ENCODE data around the gene DLG2.

DLG2 gene

DNA sequence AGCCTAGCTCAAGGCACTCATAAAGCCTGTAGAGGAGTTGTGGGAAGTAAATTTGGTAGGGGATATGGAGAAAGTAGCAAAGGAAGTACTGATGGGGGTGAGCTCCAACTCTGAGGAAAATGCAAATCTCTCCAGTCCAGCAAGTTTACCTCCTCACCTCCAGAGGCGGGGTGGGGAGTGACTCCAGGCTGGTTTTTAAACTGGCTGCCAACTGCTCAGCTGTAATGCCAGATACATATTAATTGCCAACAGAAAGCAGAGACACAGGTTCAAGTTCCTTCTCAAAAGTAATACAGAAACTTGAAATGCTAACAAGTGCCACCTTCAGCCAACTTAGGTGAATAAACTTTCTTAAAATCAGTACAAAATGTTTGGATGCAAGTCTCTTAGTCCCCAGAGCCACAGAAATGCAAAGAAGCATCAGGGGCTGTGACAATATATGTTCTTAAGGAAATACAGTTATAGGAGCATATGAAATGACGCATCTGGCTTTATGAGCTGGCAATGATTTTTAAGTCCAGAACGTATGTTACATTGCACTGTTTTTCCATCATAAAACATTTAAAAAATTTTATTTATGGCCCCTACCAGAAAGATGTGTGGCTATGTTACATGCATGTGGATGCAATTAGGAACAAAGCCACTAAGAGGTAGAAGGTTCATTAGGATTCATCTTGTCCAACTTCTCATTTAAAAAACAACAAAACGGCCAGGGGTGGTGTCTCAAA is 1904.6 kb downstream of the DLG2 start:
- in situ Hi-C loops (cut with MboI; ENCODE audit: low sequenced_read_pairs): no loop called here

DNA sequence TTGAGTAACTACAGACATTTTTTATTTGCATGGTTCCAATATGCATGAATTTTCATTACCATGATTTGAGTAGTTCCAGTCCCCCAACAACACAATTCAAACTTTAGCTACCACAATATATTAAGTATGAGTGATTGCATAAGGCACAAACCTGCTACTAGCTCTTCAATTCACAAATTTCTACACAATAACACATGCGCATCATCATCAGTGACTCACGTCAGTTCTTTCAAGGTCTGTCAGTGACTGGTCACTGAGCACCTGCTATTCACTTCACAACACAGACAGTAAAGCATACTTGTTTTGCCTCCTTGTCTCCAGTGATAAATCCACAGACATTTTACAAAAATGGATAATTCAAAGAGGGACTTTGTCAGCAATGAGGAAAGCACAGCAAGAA is 1905.9 kb downstream of the DLG2 start:
- in situ Hi-C loops (cut with MboI; ENCODE audit: low sequenced_read_pairs): no loop called here

DNA sequence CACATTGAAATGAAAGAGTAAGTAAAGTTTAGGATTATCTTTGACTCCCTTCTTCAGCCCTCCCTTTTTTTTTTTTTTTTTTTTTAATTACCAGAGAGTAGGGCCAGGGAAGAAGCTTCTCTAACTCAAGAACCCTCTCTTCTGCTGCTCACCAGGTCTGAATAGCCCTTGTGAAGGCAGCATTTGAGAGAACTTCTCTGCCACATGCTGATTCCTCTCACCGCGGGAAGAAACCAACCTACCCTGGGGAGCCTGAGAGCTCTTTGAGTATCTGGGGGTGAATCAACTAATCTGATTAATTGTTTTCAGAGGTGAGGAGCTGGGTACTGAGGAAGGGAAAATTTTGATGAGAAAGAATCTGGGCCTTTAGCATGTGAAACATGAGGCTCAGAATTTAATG is 1906.5 kb downstream of the DLG2 start:
- in situ Hi-C loops (cut with MboI; ENCODE audit: low sequenced_read_pairs): no loop called here

DNA sequence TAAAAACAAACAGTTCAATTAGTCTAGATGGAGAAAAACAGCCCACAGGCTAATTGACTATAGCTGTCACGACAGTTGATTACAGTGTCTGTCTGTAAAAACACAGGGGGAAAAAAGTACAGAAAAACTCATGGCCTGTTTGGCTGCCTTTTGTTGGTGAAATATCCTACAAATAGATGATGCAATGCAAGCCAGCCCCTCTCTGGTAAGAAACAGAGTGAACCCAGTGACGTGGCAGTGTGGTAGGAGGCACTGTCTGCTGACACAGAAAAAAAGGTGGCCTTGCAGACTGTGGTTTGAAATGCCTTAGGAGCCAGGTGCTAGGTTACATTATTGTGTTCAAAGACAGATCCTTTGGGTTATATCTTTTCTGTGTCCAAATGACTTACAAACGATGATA is 1909.6 kb downstream of the DLG2 start:
- in situ Hi-C loops (cut with MboI; ENCODE audit: low sequenced_read_pairs): no loop called here

DNA sequence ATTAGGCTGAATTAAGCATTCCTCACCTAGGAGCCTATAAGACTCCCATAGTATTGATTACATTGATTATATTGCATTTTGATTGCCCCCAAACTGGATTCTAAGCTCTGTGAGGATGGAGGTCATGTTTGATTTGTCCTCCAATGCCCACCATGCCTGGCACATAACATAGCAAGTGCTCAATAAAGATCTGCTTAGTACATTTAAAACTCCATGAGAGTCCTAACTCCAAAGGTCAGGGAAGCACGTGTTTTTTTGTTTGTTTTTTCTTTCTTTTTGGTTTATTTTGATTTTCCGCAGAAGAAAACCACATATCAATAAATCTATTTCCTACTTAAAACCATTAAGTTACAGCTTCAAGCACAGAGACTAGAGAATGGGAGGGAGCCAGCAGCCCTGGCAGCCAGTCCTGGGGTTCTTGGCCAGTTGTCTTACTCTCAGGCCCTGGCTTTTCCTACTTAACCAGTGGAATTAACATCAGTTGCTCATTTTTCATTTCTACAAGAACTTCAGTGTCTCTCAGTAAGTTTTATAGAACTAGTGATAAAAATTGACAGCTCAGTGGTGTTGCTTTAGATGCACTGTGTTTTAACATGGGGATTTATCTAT is 1911.1 kb downstream of the DLG2 start:
- in situ Hi-C loops (cut with MboI; ENCODE audit: low sequenced_read_pairs): no loop called here

DNA sequence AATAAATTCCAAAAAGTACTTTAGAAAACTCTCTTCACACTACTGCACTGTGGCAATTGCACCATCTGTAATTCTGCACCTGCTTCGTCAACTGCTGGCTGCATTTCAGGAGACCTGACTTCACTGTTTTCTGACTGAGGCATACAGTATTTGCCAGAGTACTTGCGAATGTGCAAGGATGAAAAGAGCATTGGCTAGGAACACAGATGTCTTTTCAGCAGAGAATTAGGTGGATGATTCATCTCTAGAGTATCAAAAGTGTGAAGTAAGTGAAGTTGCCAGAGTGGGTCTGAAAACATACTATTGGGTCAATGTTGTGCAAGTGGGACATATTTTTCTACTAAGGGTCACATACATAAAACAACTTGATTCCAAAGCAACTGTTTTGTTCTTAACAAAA is 1913.4 kb downstream of the DLG2 start:
- in situ Hi-C loops (cut with MboI; ENCODE audit: low sequenced_read_pairs): no loop called here

DNA sequence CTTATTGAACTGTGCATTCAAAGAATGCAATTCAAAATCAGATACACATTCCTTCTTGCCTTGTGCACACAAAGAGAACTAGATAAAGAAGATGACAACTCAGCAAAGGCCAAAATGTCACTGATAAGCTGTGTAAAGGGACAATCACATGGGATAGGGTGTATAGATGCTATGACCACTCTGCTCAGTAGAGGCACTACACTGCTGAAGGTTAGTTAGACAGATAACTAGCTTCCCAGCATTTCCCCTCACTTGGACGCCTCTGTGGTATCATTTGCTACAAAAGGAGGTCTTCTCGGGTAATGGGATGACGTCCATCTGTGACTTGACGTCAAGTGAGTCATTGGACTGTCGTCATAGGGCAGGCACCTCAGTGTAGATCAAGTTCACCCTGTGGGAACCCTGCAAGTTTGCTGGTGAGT is 1916.0 kb downstream of the DLG2 start:
- in situ Hi-C loops (cut with MboI; ENCODE audit: low sequenced_read_pairs): no loop called here

DNA sequence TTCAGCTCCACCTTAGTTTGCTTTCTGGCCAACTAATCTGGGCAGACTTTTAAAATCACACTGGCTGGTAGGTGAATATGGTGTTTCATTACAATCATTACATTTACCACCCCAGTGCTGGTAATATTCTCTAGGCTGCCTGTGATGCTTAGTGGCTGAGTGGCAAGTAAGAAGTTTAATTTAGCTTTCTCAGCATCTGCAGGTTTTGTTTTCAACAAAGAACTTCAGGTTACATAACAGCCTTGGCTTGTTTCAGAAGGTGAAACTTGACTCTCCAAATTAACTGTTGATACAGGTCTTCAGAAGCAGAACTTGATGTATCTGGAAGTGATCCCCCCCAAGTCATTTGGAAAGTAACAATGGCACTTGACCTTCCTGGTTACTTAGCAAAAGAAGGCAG is 1917.7 kb downstream of the DLG2 start:
- in situ Hi-C loops (cut with MboI; ENCODE audit: low sequenced_read_pairs): no loop called here

DNA sequence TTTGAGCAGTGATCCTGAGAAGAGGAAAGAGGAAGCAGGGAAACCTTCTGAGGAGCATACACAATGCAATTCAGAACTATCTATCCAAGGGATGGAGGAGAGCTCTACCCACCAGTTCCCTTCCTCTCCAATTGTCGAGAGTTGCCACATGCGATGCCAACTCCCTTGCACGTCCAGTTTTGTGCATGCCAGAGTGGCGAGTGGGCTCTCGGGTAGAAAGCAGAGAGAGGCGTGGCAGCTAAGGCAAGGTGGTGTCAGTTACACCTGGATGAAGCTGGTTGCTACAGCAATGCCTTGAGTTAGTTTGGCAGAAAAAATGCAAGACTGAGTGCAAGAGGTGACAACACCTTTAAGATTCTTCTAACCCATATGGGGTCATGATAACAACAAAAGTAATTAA is 1920.6 kb downstream of the DLG2 start:
- in situ Hi-C loops (cut with MboI; ENCODE audit: low sequenced_read_pairs): no loop called here

DNA sequence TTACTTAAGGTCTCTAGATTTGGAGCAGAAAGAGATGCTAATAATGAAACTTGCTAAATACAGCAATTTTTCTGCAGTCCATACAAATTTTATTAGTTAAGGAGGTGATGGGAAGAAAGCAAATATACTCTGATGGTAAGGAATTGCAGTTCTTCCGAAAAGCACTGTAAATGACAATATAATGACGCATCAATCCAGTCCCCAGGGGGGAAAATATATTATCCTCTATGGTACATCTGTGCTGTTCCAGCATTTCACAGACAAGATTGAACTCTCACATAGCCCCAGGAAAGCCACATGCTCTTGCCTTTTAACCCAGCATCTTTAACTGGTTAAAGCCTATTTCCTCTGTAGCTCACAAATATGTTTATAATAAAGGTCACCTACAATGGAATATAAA is 1924.3 kb downstream of the DLG2 start:
- in situ Hi-C loops (cut with MboI; ENCODE audit: low sequenced_read_pairs): no loop called here

DNA sequence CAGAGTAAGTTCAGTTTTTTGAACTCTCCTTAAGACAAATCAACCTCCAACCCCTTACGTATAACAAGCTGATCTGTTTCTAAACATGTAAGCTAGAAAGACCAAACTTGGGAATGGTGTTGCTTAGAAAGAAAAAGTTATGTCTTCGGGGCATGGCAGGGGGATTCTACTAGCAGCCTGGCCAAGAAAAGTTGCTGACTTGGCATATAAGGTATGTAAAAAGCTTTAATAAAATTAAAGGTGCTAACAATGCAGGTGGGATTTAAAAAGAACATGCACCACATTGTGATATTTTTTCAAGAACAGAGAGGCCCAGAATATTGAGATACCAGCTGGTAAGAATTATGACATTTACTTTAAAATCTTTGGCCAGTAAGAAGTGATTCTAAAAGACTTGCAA is 1929.6 kb downstream of the DLG2 start:
- in situ Hi-C loops (cut with MboI; ENCODE audit: low sequenced_read_pairs): no loop called here

DNA sequence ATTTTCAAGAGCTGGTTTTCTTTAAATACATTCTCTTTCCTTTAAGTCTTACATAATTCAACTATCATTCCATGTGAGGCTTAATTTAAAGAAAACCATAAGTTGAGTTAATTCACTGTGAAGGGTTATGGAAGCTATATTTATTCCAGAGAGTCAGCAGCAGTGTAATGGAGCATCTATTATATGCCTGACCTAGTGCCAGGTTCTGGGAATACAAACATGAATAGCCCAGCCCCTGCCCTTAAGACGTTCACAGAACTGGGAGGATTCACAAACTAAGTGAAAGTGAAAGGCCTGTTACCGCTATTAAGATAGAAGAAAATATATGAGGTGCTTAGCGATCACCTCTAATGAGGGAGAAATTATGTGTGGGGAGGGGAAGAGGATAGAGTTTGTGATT is 1932.1 kb downstream of the DLG2 start:
- in situ Hi-C loops (cut with MboI; ENCODE audit: low sequenced_read_pairs): no loop called here

DNA sequence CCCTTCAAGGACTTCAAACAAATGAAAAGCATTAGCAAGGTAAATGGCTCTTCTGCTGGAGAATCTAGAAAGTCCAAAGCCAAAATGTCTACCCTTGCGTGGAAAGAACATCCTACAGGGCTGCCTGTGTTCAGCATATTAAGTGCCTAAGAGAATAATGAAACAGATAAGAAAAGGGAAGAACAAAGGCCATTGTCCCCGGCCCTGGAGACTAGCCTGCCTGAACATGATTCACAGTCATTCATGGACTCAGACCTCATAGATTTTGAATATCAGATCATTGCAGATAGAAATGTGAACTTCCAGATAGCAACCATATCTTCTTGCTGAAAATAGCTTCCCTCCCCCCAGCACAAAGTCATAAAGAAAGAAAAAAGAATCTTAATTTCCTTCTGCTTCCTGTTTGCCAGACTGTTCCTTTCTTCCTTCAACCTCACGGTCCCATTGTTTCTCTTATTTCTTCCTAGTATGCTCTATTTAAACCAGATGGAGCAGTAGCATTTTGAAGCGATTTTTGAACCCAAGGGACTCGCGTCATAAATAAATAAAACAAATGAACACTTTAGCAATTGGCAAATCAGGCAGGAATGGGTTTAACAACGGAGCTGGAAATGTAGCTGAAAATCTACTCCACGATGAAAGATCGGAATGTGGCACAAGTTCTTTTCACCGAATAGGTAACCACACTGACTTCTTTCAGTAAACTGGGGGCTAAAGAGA is 1932.8 kb downstream of the DLG2 start:
- in situ Hi-C loops (cut with MboI; ENCODE audit: low sequenced_read_pairs): no loop called here

DNA sequence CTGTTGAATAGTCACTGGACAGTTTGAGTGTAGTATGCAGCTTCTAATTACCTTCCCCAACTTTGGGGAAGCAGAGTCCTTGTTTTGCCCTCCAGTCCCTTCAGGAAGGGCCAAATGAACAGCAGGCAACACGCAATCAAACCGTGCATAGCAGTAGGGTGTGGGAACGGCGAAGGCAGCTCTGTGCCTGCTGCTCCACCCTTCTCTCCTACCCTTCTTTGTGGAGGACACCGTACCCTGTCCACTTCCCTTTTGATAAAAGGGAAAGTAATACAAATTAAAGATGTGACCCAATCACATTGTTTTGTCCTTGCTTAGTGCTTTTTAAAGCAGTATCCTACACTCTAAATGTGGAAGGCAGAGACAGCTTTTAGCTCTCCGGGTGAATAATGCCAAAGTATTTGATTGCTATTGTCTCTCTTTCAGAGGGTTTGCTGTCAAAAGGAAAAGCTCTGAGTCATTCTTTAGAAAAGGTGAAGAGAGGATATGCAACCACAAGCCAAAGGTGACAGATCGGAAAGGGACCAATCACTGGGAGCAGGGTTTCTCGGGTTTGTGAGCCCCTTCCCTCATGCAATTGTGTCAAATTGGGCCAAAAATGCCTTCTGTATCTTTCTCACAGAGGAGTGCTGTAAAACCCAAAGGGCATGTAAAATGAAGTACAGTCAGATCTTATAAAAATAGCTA is 1933.7 kb downstream of the DLG2 start:
- in situ Hi-C loops (cut with MboI; ENCODE audit: low sequenced_read_pairs): no loop called here

DNA sequence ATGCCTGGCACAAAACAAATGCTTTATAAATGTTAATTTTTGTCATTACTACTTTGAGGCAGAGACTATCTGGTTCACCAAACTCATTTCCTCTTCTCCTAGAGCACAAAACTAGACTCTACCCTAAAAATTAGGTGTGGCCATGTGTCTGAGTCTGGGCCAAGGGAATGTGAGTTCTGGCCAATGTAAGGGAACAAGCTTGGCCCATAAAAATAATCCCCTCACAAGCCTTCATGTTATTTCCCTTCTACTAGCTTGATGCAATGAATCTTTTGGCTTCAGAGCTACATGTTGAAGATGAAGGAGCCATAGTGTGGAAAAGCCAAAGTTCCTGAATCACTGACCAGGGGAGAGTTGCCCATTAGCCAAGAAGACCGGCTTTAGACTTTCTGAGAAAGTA is 1934.5 kb downstream of the DLG2 start:
- in situ Hi-C loops (cut with MboI; ENCODE audit: low sequenced_read_pairs): no loop called here

DNA sequence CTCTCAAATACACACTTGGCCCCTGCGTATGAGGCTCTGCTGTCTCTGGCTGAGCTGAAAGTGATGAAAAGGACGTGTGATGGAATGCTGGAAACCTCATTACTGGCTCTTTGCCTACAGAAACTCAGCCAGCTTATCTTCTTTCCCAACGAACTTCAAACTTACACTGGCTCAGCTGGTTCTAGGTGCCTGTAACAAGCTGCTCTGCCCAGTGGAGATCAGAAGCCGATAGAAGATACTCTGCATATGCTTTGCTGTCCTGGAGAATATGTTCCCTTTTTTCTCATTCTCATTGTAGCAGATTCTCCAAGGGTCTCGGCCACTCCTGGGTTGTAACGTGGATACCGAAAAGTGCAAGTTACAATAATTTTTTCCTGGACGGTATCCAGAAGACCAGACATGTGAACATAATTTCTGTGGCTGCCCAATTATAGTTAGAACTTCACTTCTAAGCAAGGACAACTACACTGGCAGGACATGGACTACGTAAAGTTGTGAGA is 1935.6 kb downstream of the DLG2 start:
- in situ Hi-C loops (cut with MboI; ENCODE audit: low sequenced_read_pairs): no loop called here

DNA sequence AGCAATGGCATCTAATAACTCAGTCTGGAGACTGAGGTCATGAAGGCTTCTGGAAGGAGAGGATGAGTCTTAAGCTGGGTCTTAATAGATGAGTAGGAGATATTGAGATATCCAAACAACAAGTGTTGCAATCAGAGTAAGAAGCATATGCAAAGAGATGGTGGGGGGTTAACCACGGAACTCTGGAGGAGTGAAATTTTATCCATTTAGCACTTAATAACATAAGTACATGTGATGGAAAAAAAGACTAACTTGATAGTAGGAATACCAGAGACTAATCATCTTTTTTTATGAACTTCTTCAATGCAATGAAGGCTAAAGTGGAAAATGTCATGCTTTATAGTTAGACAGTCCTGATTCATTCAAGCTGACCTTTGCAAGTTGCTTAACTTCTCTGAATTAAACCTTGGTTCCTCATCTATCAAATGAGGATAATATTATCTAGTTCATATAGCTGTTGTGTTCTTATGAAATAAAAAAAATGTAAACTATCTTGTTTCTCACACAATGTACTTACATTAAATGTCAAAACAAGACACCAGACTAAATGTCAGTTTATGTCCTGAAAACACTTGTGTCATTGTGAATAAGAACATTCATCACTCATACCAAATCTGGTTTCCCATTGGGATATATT is 1937.9 kb downstream of the DLG2 start:
- in situ Hi-C loops (cut with MboI; ENCODE audit: low sequenced_read_pairs): no loop called here

DNA sequence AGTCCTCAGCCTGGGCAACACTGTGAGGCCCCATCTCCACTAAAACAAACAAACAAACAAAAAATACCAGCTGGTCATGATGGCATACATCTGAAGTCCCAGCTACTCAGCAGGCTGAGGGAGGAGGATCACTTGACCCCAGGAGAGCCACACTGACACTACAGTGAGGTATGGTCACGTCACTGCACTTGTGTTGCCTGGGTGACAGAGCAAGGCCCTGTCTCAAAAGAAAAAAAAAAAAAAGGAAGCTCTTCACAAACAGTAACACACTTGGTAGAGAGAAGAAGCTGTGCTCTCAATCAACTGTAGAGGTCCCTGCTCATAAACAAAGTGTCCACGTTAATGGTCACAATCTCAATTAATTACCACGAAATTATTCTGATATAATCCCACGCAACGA is 1939.4 kb downstream of the DLG2 start:
- in situ Hi-C loops (cut with MboI; ENCODE audit: low sequenced_read_pairs): no loop called here

DNA sequence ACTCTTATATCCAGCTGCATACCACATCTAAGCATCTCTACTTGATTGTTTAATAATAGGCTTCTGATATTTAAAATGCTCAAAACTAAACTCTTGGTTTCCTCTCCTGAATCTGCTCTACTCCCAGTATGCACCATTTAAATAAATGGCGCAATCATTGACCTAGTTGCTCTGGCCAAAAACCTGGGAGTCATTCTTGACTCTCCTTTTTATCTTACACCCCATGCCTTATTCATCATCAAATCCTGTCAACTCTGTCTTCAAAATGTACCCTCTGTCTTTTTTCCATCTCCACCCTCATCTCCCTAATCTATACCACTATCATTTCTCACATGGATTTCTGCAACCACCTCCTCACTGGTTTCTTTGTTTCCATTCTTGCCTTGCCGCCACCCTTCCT is 1941.4 kb downstream of the DLG2 start:
- in situ Hi-C loops (cut with MboI; ENCODE audit: low sequenced_read_pairs): no loop called here

DNA sequence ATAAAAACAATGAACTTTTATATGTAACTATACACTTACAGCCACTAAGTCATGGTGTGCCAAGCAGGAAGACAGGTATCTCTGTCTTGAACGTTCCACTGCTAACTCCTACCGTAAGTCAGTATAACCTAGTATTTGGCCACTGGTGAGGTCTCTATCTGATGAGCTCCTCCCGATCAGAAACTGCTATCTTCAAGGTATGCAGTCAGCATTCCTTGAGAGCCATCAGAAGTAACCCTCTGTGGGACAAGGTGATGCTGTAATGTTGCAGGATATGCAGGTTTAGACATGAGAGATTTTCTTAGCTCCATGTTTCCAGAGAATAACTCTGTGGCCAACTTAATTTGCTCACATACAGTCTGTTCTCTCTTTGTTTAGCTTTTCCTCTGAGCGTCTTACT is 1943.1 kb downstream of the DLG2 start:
- in situ Hi-C loops (cut with MboI; ENCODE audit: low sequenced_read_pairs): no loop called here

DNA sequence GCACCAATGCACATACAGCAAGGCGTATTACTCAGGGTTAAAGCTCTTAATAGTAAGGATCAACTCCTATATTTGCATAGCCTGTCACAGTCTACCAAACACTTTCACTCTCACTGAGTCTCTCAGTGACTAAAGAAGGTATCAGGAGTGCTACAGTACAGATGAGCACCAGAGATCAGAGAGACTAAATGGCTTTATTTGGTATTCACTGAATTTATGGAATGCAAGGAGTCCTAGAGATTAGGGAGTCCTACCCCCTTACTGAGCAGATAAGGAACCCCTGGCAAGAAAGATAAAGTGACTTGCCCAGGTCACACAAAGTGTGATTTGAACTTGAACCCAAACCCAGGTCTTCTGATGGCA is 1944.6 kb downstream of the DLG2 start:
- in situ Hi-C loops (cut with MboI; ENCODE audit: low sequenced_read_pairs): no loop called here

Data from HL-60/S4 treated with phorbol 12-myristate 13-acetate at 8.2 ng/mL for 4 days and 3 days (cell line).